ENCODE measurements around the gene PSME4.
"Not testable (repeated sequence)": the region's sequence is repeated elsewhere in the genome, so short reads cannot be mapped to it uniquely, and the experiment has no call there.

PSME4 gene

GRCh38 chr2:53842891-53843290 is 127.9 kb downstream of the PSME4 start:
- no peak overlapping the region for H3K4me3 ChIP-seq (ENCODE audit: low read depth, low read length)
- TF ChIP-seq CTCF (IDR thresholded peaks at IDR 0.05; ENCODE audit: borderline replicate concordance, insufficient read depth, low read depth, low read length): no peak

- H3K4me3 ChIP-seq (ENCODE audit: low read depth, low read length): not testable (repeated sequence)
Measured at GRCh38 chr2:53841651-53842050, 129.1 kb downstream of the PSME4 start.

- no peak for TF ChIP-seq CTCF (IDR thresholded peaks at IDR 0.05; ENCODE audit: borderline replicate concordance, insufficient read depth, low read depth, low read length)
- H3K4me3 ChIP-seq (ENCODE audit: low read depth, low read length): no peak overlapping the region
Measured at GRCh38 chr2:53840580-53840979, 130.2 kb downstream of the PSME4 start.

GRCh38 chr2:53829980-53830290 is 140.9 kb downstream of the PSME4 start:
- not testable (repeated sequence) for H3K4me3 ChIP-seq (ENCODE audit: low read depth, low read length)

GRCh38 chr2:53829273-53829979 is 141.4 kb downstream of the PSME4 start:
- TF ChIP-seq CTCF (IDR thresholded peaks at IDR 0.05; ENCODE audit: borderline replicate concordance, insufficient read depth, low read depth, low read length): no peak
- no peak overlapping the region for H3K4me3 ChIP-seq (ENCODE audit: low read depth, low read length)

- no peak overlapping the region for H3K4me3 ChIP-seq (ENCODE audit: low read depth, low read length)
- TF ChIP-seq CTCF (IDR thresholded peaks at IDR 0.05; ENCODE audit: borderline replicate concordance, insufficient read depth, low read depth, low read length): no peak
Measured at GRCh38 chr2:53828331-53828730, 142.5 kb downstream of the PSME4 start.

GRCh38 chr2:53827398-53828175 is 143.2 kb downstream of the PSME4 start:
- no peak for TF ChIP-seq CTCF (IDR thresholded peaks at IDR 0.05; ENCODE audit: borderline replicate concordance, insufficient read depth, low read depth, low read length)
- no peak overlapping the region for H3K4me3 ChIP-seq (ENCODE audit: low read depth, low read length)

- H3K4me3 ChIP-seq (ENCODE audit: low read depth, low read length): no peak overlapping the region
- TF ChIP-seq CTCF (IDR thresholded peaks at IDR 0.05; ENCODE audit: borderline replicate concordance, insufficient read depth, low read depth, low read length): no peak
Measured at GRCh38 chr2:53826587-53827397, 144.0 kb downstream of the PSME4 start.

All from GM12875 (cell line).